ENCODE measurements around the gene SYT1.

DNA sequence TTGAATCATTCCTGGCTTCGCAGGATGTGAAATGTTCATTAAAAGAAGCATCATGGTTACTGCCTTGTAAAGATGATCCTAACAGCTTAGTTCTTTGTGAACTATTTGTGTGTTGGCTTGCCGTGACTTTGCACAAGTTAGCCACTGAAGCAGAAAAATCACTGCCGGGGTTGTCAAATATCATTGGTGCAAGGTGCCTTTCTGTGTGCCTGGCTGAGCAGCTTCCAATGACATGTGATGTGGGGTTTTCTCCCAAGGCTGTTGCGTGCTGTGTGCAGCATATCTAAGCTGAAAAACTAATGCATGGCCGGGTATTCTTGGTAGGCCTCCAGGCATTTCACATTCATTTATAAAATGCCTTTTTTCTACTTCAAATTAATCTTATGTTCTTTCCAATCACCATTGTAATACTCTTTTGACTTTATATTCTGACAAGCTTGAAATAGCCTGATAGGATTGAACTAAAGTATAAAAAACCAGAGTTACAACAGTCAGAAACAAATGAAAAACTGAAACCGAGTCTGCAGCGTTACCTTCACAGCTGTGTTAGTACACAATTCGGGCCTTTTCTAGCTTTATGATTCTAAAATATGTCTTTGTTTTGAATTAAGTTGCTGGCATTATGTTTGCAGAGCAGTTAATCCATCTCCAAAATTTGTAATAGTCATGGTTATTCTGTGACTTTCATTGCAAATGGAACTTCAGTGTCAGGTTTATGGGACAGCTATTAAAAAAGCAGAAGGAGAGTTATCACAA lies 222.1 kb downstream of the SYT1 start:
- TF ChIP-seq POLR2AphosphoS5 (IDR thresholded peaks at IDR 0.05; ENCODE audit: low read depth, low read length) (no peak), POLR2A (IDR thresholded peaks at IDR 0.05; ENCODE audit: low read depth, low read length) (no peak), TAF1 (IDR thresholded peaks at IDR 0.05; ENCODE audit: borderline replicate concordance, low read depth, low read length) (no peak)

All from GM12892 (cell line).